ENCODE measurements around the gene FGF14.

- TF ChIP-seq MAX (IDR thresholded peaks at IDR 0.05; ENCODE audit: insufficient read depth, insufficient read length) = no peak
- TF ChIP-seq CTCF (IDR thresholded peaks at IDR 0.05; ENCODE audit: extremely low read depth in 1 of 2, insufficient read depth in 1 of 2, low read depth in 1 of 2, low read length in 2 of 2) = no peak
- TF ChIP-seq POLR2AphosphoS5 (IDR thresholded peaks at IDR 0.05; ENCODE audit: insufficient read depth, low read depth, low read length) = no peak
- no peak for TF ChIP-seq POLR2A (IDR thresholded peaks at IDR 0.05; ENCODE audit: low read depth, low read length)
These were observed 691.9 kb downstream of the FGF14 start for GRCh38 chr13:101709952-101710351.
